ENCODE measurements around the gene ZMIZ1.

ZMIZ1 gene

DNA sequence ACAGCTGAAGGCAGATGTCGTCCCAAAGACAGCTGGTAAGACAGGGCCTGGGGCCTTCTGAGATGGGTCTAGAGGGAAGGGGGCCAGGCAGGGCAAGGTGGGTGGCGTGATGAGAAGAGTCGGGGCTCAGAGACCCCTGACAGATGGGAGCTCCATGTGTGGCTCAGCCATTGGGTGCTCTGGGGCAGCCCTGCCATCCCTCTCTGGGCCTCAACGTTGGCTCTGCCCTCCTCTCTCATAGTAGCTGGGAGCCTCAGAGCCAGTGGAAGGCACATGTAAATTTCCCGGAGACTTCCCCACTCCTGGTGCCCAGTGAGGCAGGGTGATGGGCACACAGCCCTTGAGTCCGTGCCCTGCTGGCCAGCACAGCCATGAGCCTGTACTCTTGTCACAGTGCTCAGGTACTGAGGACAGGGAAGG lies 280.3 kb downstream of the ZMIZ1 start:
- DNase-seq, result no peak

DNA sequence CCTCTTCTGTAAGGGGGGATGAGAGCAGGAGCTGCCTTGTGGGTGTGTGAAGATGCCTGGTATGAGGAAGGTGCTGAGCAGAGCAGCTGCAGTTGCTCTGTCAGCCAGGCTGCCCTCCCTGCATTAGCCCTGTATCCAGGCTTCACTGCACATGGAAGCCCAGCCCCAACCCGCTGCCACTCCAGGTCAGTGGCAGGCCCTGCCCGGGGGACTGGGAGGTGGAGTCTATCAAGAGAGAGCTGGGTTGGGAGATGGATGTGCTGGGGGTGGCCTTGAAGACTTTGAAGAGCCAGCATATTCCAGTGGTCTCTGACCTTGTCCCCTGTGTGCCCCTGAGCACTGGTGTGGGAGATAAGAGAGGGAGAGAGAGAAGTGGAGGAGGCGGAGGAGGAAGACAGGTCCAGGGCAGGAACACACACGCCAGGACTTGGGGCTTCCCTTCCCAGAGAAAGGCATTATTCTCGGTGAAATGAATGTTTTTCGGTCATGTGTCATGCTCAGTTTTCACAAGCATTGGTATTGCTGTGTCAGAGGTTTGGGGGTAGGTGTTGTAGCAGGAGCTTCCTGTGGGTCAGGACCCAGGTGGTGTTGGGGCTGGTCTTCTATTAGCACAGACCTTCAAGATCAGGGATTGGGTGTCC lies 281.1 kb downstream of the ZMIZ1 start:
- no peak for DNase-seq

DNA sequence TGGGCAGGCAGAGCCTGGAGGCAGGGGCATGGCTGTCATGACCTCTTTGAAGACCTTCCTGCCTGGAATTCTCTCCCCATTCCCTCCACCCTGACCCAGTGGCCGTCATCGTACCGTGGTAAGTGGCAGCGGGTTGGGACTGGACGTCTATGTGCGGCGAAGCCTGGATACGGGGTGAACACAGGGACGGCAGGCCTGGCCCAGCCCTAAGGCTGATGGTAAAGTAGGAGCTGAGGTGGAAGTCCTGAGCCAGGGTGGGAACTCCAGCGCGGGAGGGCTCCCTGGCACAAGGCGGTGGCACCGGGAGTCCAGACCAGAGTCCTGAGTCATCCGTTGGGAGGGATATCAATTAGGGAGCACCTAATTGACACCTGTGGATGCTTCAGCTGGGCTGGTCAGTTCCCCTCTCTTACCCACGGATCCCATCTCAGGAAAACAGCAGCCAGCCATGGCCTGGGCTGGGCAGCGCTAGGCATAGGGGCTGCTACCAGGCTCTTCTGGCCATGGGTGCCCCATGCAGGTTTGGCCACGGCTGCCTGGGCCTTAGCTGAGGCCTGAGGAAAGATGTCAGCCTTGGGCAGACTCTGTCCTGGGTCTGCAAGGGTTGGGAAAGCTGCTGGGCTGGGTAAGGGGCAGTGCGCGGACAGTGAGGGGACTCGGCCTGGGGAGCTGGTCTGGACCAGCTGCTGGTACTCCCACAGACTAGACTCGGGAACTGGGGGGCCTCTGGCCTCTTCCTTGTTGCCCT lies 281.8 kb downstream of the ZMIZ1 start:
- DNase-seq, result no peak

DNA sequence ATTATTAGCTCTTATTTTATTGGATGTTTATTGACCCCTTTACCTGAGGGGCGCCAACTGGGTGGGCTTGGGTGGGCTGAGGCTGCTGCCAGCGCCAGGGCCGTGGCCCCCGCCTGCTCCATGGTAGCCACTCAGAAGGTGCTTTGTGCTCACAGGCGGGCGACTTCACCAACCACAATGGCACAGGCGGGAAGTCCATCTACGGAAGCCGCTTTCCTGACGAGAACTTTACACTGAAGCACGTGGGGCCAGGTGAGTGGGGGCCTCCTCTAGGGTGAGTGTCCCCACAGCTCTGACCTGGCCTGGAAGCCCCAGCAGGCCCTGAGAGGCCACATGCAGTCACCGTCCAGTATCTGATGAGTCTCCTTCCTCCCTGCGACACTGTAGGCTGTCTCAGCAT lies 282.6 kb downstream of the ZMIZ1 start:
- DNase-seq, result no peak

DNA sequence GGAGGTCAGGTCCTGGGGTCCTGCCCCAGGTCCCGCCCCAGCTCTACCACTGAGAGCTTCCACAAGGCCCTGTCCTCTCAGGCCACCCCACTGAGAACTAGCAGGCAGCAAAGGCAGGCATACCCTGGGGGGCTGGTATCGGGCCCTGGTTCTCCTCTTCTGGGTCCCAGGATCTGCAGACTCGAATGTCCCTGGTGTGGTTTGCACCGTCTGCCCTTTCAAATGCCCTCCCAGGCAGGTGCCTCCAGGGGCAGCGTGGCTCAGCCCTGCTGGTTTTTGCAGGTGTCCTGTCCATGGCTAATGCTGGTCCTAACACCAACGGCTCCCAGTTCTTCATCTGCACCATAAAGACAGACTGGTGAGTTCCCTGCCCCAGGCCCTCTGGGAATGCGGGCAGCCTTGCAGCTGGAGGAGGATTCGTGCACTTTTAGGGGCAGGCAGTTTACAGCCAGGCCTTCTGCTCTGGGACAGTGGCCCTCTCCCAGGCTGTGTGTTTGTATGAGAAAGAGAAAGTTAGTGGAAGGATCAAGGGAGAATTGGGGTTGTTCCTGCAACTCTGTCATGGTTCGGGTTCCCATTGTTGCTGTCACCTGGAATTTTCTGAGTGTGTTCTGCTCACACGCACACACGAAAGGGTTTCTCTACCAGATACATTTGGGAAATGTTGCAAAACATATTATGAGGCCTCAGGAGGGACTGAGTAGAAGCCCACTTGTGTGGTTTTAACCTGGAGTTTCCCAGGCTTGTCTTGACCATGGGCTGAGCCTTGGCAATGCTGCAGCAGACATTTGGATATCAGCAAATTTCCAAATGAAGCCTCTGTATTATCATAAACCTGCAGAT lies 283.5 kb downstream of the ZMIZ1 start:
- no peak for DNase-seq

DNA sequence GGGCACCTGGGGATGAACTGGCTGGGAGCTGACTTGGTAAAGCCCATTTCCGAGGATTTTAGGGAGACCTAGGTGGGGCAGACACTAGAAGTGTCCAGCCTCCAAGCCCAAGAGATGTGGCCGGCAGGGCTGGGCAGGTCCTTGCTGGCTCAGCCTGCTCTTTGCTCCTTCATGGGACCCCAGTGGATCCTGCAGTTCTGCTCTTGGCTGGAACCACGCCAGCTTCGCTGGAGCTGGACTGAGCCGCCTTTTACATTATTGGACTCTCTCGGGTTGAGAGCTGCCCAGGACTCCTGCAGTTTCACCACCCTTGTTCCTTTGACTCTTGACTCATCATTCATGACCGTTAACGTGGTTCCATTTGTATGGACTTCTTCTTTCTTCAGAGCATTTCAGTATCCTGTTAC lies 284.2 kb downstream of the ZMIZ1 start:
- no peak for DNase-seq

DNA sequence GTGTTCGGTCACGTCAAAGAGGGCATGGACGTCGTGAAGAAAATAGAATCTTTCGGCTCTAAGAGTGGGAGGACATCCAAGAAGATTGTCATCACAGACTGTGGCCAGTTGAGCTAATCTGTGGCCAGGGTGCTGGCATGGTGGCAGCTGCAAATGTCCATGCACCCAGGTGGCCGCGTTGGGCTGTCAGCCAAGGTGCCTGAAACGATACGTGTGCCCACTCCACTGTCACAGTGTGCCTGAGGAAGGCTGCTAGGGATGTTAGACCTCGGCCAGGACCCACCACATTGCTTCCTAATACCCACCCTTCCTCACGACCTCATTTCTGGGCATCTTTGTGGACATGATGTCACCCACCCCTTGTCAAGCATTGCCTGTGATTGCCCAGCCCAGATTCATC lies 285.0 kb downstream of the ZMIZ1 start:
- no peak for DNase-seq

DNA sequence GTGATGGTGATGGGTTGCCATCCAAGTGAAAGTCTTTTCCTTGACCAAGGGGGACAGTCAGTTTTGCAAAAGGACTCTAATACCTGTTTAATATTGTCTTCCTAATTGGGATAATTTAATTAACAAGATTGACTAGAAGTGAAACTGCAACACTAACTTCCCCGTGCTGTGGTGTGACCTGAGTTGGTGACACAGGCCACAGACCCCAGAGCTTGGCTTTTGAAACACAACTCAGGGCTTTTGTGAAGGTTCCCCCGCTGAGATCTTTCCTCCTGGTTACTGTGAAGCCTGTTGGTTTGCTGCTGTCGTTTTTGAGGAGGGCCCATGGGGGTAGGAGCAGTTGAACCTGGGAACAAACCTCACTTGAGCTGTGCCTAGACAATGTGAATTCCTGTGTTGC lies 285.4 kb downstream of the ZMIZ1 start:
- DNase-seq, result no peak

DNA sequence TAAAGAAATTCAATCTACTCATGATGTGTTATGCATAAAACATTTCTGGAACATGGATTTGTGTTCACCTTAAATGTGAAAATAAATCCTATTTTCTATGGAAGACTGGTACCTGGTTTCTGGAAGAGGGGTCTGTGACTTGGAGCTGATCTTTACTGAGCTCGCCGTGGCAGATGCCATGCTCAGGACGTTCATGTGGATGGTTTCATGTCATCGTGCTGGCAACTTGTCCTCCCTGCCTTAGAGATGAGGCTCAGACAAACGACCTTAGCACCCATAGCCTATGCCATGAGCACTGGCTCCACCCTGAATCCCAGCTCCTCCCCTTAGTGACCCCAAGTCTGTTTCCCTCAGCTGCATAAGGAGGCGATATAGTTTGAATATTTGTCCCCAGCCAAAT lies 285.8 kb downstream of the ZMIZ1 start:
- no peak for DNase-seq

DNA sequence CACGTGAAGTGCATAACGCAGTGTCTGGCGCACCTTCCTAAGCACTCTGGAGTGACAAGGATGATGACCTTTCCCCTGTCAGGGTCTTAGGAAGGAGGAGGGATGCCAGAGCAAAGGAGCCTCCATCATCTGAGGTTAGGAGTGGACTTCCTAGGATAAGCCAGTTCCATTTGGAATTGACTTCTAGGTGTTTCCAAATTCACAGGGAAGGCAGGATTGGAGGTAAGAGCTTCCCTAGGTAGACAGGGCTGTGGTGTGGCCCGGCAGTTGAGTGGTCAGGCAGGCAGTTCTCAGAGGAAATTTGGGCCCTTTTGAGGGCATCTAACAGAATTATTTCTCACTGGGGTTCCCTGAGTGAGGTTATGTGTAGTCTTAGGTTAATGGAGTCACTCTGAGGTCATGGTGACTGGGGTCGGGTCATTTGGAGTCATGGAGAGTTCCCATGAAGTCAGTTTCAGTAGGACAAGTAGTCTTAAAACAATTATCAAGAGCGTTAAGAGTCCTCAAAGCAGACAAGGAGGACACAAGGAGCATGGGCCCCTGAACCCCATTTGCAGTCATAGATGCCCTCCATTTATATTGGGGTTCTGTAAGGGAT lies 286.8 kb downstream of the ZMIZ1 start:
- DNase-seq, result no peak

DNA sequence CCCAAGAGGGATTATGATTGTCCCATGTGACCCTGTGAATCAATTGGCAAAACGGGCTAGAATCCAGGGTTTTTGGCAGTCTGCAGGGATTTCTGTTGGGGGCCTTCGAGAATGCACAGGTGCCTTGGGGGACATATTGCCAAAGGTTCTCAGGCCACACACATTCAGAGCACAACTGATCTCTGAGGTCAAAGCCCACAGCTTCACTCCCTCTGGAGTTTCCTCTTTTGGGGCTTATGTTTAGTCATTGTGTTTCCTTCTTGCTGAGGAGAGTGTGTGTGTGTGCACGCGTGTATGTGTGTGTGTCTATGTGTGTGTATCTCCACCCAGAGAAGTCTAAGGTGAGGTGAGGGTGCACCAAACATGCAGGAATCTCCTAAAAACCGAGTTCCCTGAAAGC lies 287.3 kb downstream of the ZMIZ1 start:
- DNase-seq, result no peak

DNA sequence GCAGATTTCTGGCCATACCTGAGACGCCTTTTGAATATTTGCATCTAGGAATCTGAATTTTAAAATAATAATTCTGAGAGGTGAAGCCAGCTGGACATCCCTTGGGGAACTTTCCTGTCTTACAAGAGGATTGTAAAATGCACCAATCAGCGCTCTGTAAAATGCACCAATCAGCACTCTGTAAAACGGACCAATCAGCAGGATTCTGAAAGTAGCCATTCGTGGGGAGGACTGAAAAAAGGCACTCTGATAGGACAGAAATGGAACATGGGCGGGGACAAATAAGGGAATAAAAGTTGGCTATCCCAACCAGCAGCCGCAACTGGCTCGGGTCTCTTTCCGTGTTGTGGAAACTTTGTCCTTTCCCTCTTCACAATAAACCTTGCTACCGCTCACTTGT lies 288.4 kb downstream of the ZMIZ1 start:
- no peak for DNase-seq

DNA sequence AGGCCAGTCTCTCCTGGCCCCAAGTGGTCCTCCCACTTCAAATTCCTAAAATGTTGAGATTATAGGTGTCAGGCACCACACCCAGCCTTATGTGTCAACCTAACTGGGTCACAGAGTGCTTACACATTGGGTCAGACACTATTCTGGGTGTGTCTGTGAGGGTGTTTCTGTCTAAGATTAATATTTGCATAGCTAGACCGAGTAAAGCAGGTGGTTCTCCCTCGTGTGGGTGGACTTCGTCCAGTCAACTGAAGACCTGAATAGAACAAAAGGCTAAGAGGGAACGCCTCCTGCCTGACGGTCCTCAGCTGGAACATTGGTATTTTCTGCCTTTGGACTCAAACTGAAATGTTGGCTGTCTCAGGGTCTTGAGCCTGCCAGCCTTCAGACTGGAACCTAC lies 290.0 kb downstream of the ZMIZ1 start:
- DNase-seq, result no peak

DNA sequence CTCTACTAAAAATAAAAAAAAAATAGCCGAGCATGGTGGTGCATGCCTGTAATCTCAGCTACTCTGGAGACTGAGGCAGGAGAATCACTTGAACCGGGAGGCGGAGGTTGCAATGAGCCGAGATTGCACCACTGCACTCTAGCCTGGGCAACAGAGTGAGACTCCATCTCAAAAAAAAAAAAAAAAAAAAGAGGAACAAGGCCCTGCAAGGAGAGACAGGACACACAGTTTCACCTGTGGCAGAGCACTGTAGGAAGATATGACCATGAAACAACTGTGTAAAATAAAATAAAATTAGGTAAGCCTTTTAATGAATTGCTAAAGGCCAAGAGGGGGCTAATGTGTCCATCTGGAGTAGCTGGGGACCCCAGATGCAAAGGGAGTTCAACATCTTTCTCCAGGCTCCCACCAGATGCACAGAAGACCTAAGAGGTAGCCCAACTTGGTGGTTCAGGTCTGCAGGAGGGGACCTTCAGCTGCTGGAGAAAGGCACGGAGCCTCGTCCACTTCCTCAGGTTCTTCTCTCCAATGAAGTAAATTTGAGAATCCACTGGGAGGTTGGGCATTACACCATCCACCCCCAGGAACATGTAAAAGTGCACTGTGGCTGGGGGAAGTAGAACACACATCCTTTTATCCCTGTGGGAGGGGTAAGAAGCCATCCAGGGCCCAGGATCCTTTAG lies 291.2 kb downstream of the ZMIZ1 start:
- DNase-seq, result no peak

DNA sequence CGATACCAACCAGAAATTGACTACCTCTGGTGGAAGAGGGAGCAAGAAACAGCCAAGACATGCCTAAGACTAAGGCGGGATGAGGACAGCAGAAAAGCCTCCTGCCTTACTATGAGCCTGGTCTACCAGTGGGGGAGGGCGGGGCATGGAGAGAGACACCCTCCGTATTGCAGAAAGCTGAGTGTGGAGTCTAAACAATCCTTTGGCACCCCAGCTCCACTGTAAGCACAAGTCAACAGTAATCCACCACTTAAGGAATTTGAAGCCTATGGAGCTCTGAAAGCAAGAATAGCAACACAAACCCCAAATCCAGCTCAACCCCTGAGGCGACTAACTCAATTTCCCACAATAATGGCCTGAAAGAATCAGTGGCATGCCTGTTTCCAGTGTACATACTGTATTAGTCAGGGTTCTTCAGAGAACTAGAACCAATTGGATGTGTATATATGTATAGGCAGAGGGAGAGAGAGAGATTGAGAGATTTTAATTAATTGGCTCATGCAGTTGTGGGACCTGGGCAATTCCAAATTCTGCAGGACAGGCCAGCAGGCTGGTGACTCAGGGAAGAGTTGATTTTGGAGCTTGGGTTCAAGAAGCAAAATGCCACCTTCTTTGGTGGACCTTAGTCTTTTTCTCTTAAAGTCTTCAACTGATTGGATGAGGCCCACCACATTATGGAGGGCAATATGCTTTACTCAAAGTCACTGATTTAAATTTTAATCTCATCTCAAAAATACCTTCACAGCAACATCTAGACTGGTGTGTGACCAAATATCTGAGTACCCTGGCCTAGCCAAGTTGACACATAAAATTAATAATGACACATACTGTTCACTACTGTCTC lies 292.0 kb downstream of the ZMIZ1 start:
- no peak for DNase-seq

DNA sequence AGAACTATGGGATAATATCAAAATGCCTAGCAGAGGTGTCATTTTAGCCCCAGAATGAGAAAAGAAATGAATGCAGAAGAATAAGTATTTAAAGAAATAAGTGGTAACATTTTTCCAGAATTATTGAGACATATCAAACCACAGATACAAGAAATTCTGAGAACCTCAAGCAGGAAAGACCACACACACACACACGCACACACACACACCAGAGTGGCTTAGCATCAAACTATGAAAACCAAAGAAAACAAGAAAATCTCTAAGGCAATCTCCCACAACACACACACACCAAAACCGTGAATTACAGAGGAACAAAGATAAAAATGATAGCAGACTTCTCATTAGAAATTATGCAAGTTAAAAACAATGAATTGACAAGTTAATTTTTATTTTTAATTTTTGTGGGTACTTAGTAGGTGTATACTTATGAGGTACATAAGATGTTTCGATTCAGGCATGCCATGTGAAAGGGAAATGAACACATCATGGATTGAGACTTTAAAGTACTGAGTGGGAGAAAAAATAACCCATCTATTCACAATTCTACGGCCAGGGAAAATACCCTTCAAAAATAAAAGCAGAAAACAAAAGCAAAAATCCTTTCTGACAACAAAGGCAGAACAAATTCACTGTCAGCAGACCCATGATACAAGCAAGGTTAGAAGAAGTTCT lies 293.1 kb downstream of the ZMIZ1 start:
- no peak for DNase-seq
